HepG2 (cell line): Measurements from ENCODE around the gene CCNL1. TPM values are rescaled to one million over a fixed set of nuclear protein-coding genes. Genes with fewer than 3 reads are reported as not detected.
A peak's percentile ranks its signal among the peaks of the same experiment; 100 is the strongest.

Experiments used
- AGO1 ChIP-seq: fragments of 200-400 bp; formaldehyde crosslinking; IDR thresholded peaks from 2 replicates; pipeline ENCODE4 v1.6.1; 2017; ENCODE audit warnings: mild to moderate bottlenecking, low read depth, low read length, moderate library complexity; ENCODE audit not compliant: poor library complexity, severe bottlenecking
- CBX5 ChIP-seq: sonication (generic); formaldehyde crosslinking; IDR thresholded peaks from 2 replicates; pipeline ENCODE4 v1.4.0; 2020; ENCODE audit warnings: missing genetic modification reagents, borderline replicate concordance
- CHCHD3 ChIP-seq: sonication (generic); formaldehyde crosslinking; IDR thresholded peaks from 2 replicates; pipeline ENCODE4 v1.8.0; 2022; ENCODE audit warnings: mild to moderate bottlenecking, missing genetic modification reagents, moderate library complexity
- EED ChIP-seq: sonication (generic); formaldehyde crosslinking; IDR thresholded peaks from 2 replicates; pipeline ENCODE4 v1.5.0; 2020; ENCODE audit warnings: mild to moderate bottlenecking, missing genetic modification reagents
- GFI1 ChIP-seq: sonication (generic); formaldehyde crosslinking; IDR thresholded peaks from 2 replicates; pipeline ENCODE4 v1.5.0; 2020; ENCODE audit warnings: missing genetic modification reagents, mild to moderate bottlenecking, borderline replicate concordance
- HCFC1 ChIP-seq: fragments of 150-350 bp; IDR thresholded peaks from 2 replicates; pipeline ENCODE4 v1.6.1; 2014; ENCODE audit warnings: low read depth, low read length
- MLLT10 ChIP-seq: sonication (generic); formaldehyde crosslinking; IDR thresholded peaks from 2 replicates; pipeline ENCODE4 v1.4.0; 2020; ENCODE audit warnings: missing genetic modification reagents
- MTA3 ChIP-seq: sonication (generic); formaldehyde crosslinking; IDR thresholded peaks from 2 replicates; pipeline ENCODE4 v1.4.0; 2020; ENCODE audit warnings: missing genetic modification reagents
- NFYB ChIP-seq: sonication (generic); formaldehyde crosslinking; IDR thresholded peaks from 2 replicates; pipeline ENCODE4 v1.4.0; 2020; ENCODE audit warnings: missing genetic modification reagents
- PHF21A ChIP-seq: sonication (generic); formaldehyde crosslinking; IDR thresholded peaks from 2 replicates; pipeline ENCODE4 v1.5.0; 2020; ENCODE audit warnings: mild to moderate bottlenecking, missing genetic modification reagents
- SMC3 ChIP-seq: IDR thresholded peaks from 2 replicates; pipeline ENCODE4 v1.6.1; 2011; ENCODE audit warnings: low read length, improper control_type of control experiment
- TRIM24 ChIP-seq: sonication (generic); formaldehyde crosslinking; IDR thresholded peaks from 2 replicates; pipeline ENCODE4 v1.8.0; 2022; ENCODE audit warnings: mild to moderate bottlenecking, missing genetic modification reagents
- ZKSCAN5 ChIP-seq: sonication (generic); formaldehyde crosslinking; IDR thresholded peaks from 2 replicates; pipeline ENCODE4 v1.5.1; 2020; ENCODE audit warnings: mild to moderate bottlenecking, missing genetic modification reagents
- ZNF264 ChIP-seq: sonication (generic); formaldehyde crosslinking; IDR thresholded peaks from 2 replicates; pipeline ENCODE4 v1.4.0; 2020; ENCODE audit warnings: missing genetic modification reagents
- ZNF569 ChIP-seq: sonication (generic); formaldehyde crosslinking; IDR thresholded peaks from 2 replicates; pipeline ENCODE4 v1.5.0; 2020; ENCODE audit warnings: mild to moderate bottlenecking, missing genetic modification reagents, moderate library complexity, borderline replicate concordance
- ZNF605 ChIP-seq: sonication (generic); formaldehyde crosslinking; IDR thresholded peaks from 2 replicates; pipeline ENCODE4 v1.8.0; 2022; ENCODE audit warnings: mild to moderate bottlenecking, missing genetic modification reagents
- ZNF619 ChIP-seq: sonication (generic); formaldehyde crosslinking; IDR thresholded peaks from 2 replicates; pipeline ENCODE4 v1.4.0; 2020; ENCODE audit warnings: mild to moderate bottlenecking, missing genetic modification reagents
- polyA plus RNA-seq, 8 experiments: library from polyadenylated mRNA; depleted of rRNA in 3 of 8; stranded (reverse) in 7 of 8; unstranded in 1 of 8; fragments of >200 nt; fragmentation: Illumina TruSeq in 4 of 8; extraction: Trizol in 4 of 8; gene quantifications; 2 replicates each; pipeline versions ENCODE4 v1.2.1 to v1.2.3, GENCODE V29; 2011 to 2016; ENCODE audit warnings: low read depth in 4 of 8, missing spikeins in 1 of 8, mixed read lengths in 1 of 8; ENCODE audit not compliant: insufficient read depth in 1 of 8
- total RNA-seq, 5 experiments: library from RNA; depleted of rRNA; stranded (reverse); fragments of >200 nt; fragmentation: Illumina TruSeq; extraction: Trizol; gene quantifications; 2 replicates each; pipeline ENCODE4 v1.2.3, GENCODE V29; 2016; ENCODE audit warnings: low read depth in 1 of 5
- TF ChIP-seq, protein P1 (sequence below): sonication (generic); formaldehyde crosslinking; IDR thresholded peaks from 2 replicates; pipeline ENCODE4 v1.4.0; 2020; ENCODE audit warnings: mild to moderate bottlenecking, missing genetic modification reagents, borderline replicate concordance
- TF ChIP-seq, protein P2 (sequence below): sonication (generic); formaldehyde crosslinking; IDR thresholded peaks from 2 replicates; pipeline ENCODE4 v1.4.0; 2020; ENCODE audit warnings: missing genetic modification reagents
- TF ChIP-seq, protein P3 (sequence below): sonication (generic); formaldehyde crosslinking; IDR thresholded peaks from 2 replicates; pipeline ENCODE4 v1.5.0; 2020; ENCODE audit warnings: mild to moderate bottlenecking, low read depth, missing genetic modification reagents, borderline replicate concordance
- TF ChIP-seq, protein P4 (sequence below): sonication (generic); formaldehyde crosslinking; conservative IDR thresholded peaks from 2 replicates; pipeline ENCODE4 v1.8.0; 2022; ENCODE audit warnings: mild to moderate bottlenecking, moderate library complexity, missing genetic modification reagents
- TF ChIP-seq, protein P5 (sequence below): IDR thresholded peaks from 2 replicates; pipeline ENCODE4 v1.6.1; 2016

The CCNL1 gene
- total and polyA plus RNA-seq, 2 of the 13 experiments (the other 11 are each of a cell fraction or from before 2014, with no cell fraction given): 151 to 303 TPM

DNA sequence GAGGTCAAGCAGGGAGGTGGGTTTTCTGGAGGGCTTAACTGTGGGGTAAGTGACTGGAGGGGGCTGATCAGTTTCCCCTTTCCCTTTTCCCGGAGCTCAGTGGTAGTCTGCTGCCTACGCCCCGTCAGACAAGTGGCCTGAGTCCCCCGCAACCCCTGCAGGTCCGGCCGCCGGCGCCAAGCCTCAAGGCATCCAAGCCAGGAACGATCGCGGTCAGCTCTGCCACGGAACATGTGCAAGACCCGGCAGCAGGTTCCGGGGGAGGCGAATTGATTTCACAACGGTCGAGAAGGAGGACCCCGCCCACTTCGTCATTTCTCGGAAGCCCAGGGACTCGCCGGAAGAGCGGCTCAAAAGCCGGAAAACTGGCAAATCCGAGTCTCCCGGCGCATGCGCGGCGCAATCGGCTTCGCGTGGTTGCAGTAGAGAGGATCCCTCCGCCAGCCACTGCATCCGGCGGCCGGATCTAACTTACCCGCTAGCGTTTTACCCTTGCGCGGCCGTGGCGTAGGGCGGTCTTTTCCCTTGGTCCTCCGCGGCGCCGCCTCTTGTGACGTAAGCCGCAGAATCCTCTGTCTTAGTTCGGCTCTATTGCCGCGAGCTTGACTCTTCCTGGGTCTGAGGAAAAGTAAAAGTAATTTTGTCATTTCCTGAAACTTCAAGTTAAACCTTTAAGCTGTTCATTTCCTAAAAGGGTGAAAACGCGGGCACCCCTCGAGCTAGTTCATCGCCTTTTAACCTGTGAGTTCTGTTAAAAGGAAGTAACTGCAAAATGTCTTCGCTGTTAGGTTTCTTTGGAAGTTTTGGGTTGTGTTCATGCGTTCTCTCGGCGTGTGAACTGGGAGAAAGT, 14.9 kb upstream of the CCNL1 start (continued):
- TF ChIP-seq MTA3 (CRISPR knock-in tag) (no peak), EED (CRISPR knock-in tag) (peak; percentile 96), PHF21A (CRISPR knock-in tag) (peak; percentile 98), ZNF619 (CRISPR knock-in tag) (peak; percentile 97), SMC3 (peak; percentile 4; the same call in 1 of the 2 replicates), ZNF264 (peak; percentile 87), CHCHD3 (CRISPR knock-in tag) (no peak), TRIM24 (CRISPR knock-in tag) (0 out of 2 replicates have a peak, but pooled peaks have one; percentile 39), GFI1 (CRISPR knock-in tag) (peak; percentile 73), MLLT10 (no peak), AGO1 (peak; percentile 89), CBX5 (peak; percentile 91; the same call in 1 of the 2 replicates), ZNF605 (peak; percentile 99), HCFC1 (peak; percentile 51; the same call in 1 of the 2 replicates), NFYB (CRISPR knock-in tag) (peak; percentile 62), ZKSCAN5 (CRISPR knock-in tag) (no peak), ZNF569 (CRISPR knock-in tag) (peak; percentile 90)
- TF ChIP-seq, protein P1, sequence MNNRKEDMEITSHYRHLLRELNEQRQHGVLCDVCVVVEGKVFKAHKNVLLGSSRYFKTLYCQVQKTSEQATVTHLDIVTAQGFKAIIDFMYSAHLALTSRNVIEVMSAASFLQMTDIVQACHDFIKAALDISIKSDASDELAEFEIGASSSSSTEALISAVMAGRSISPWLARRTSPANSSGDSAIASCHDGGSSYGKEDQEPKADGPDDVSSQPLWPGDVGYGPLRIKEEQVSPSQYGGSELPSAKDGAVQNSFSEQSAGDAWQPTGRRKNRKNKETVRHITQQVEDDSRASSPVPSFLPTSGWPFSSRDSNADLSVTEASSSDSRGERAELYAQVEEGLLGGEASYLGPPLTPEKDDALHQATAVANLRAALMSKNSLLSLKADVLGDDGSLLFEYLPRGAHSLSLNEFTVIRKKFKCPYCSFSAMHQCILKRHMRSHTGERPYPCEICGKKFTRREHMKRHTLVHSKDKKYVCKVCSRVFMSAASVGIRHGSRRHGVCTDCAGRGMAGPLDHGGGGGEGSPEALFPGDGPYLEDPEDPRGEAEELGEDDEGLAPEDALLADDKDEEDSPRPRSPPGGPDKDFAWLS (CRISPR knock-in tag): peak; percentile 86; the same call in 1 of the 2 replicates
- TF ChIP-seq, protein P2, sequence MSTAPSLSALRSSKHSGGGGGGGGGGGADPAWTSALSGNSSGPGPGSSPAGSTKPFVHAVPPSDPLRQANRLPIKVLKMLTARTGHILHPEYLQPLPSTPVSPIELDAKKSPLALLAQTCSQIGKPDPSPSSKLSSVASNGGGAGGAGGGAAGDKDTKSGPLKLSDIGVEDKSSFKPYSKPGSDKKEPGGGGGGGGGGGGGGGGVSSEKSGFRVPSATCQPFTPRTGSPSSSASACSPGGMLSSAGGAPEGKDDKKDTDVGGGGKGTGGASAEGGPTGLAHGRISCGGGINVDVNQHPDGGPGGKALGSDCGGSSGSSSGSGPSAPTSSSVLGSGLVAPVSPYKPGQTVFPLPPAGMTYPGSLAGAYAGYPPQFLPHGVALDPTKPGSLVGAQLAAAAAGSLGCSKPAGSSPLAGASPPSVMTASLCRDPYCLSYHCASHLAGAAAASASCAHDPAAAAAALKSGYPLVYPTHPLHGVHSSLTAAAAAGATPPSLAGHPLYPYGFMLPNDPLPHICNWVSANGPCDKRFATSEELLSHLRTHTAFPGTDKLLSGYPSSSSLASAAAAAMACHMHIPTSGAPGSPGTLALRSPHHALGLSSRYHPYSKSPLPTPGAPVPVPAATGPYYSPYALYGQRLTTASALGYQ: peak; percentile 96
- TF ChIP-seq, protein P3, sequence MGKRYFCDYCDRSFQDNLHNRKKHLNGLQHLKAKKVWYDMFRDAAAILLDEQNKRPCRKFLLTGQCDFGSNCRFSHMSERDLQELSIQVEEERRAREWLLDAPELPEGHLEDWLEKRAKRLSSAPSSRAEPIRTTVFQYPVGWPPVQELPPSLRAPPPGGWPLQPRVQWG (CRISPR knock-in tag): no peak
- TF ChIP-seq, protein P4, sequence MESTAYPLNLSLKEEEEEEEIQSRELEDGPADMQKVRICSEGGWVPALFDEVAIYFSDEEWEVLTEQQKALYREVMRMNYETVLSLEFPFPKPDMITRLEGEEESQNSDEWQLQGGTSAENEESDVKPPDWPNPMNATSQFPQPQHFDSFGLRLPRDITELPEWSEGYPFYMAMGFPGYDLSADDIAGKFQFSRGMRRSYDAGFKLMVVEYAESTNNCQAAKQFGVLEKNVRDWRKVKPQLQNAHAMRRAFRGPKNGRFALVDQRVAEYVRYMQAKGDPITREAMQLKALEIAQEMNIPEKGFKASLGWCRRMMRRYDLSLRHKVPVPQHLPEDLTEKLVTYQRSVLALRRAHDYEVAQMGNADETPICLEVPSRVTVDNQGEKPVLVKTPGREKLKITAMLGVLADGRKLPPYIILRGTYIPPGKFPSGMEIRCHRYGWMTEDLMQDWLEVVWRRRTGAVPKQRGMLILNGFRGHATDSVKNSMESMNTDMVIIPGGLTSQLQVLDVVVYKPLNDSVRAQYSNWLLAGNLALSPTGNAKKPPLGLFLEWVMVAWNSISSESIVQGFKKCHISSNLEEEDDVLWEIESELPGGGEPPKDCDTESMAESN: peak; percentile 93
- TF ChIP-seq, protein P5, sequence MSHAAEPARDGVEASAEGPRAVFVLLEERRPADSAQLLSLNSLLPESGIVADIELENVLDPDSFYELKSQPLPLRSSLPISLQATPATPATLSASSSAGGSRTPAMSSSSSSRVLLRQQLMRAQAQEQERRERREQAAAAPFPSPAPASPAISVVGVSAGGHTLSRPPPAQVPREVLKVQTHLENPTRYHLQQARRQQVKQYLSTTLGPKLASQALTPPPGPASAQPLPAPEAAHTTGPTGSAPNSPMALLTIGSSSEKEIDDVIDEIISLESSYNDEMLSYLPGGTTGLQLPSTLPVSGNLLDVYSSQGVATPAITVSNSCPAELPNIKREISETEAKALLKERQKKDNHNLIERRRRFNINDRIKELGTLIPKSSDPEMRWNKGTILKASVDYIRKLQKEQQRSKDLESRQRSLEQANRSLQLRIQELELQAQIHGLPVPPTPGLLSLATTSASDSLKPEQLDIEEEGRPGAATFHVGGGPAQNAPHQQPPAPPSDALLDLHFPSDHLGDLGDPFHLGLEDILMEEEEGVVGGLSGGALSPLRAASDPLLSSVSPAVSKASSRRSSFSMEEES (CRISPR knock-in tag): peak; percentile 93
